Liver (tissue), 9 donors: ENCODE data around the gene RBCK1. TPM values are rescaled to one million over a fixed set of nuclear protein-coding genes. Genes with fewer than 3 reads are reported as not detected.

Source experiments
- DNase-seq: peaks from one replicate; pipeline ENCODE4 v3.0.0-alpha.2; 2017; ENCODE audit warnings: low spot score
- H3K27ac ChIP-seq, 2 donors: one replicate each; pipeline ENCODE4 v1.7.0; 2013; ENCODE audit warnings: inconsistent platforms in 2 of 2, low read length in 2 of 2, control low read depth in 1 of 2, low read depth in 1 of 2, mild to moderate bottlenecking in 1 of 2
- H3K27me3 ChIP-seq, 4 donors: one replicate each; pipeline versions ENCODE4 v1.6.1 to v1.7.0; 2013; ENCODE audit warnings: low read length in 3 of 4, inconsistent platforms in 1 of 4, mild to moderate bottlenecking in 1 of 4, moderate library complexity in 1 of 4; ENCODE audit not compliant: control insufficient read depth in 4 of 4, insufficient read depth in 4 of 4
- H3K36me3 ChIP-seq, 4 donors: one replicate each; pipeline versions ENCODE4 v1.6.1 to v1.7.0; 2013; ENCODE audit warnings: low read length in 3 of 4, mild to moderate bottlenecking in 3 of 4, low read depth in 1 of 4, moderate library complexity in 1 of 4; ENCODE audit not compliant: control insufficient read depth in 4 of 4, insufficient read depth in 3 of 4
- H3K4me1 ChIP-seq, 4 donors: one replicate each; pipeline versions ENCODE4 v1.6.1 to v1.7.0; 2013; ENCODE audit warnings: low read length in 3 of 4, mild to moderate bottlenecking in 3 of 4, moderate library complexity in 1 of 4; ENCODE audit not compliant: control insufficient read depth in 4 of 4, insufficient read depth in 4 of 4
- H3K4me3 ChIP-seq, 3 donors: one replicate each; pipeline versions ENCODE4 v1.6.1 to v1.7.0; 2013; ENCODE audit warnings: low read length in 3 of 3, control low read depth in 1 of 3, low read depth in 1 of 3, mild to moderate bottlenecking in 1 of 3
- H3K9ac ChIP-seq, 2 donors: one replicate each; pipeline ENCODE4 v1.7.0; 2013; ENCODE audit warnings: low read length in 2 of 2, mild to moderate bottlenecking in 2 of 2, moderate library complexity in 2 of 2, control low read depth in 1 of 2, low read depth in 1 of 2
- H3K9me3 ChIP-seq, 4 donors: one replicate each; pipeline versions ENCODE4 v1.6.1 to v1.7.0; 2013; ENCODE audit warnings: low read length in 3 of 4; ENCODE audit not compliant: control insufficient read depth in 4 of 4
- ATF3 ChIP-seq: IDR thresholded peaks from 2 replicates; pipeline ENCODE4 v1.6.1; 2016; ENCODE audit warnings: antibody characterized with exemption
- CTCF ChIP-seq: fragments of 150-350 bp; IDR thresholded peaks from 2 replicates; pipeline ENCODE4 v1.5.1; 2017; ENCODE audit warnings: improper control_type of control experiment, low read depth, low read length; ENCODE audit not compliant: missing input control
- EGR1 ChIP-seq, 2 donors: IDR thresholded peaks; 2 replicates each; pipeline ENCODE4 v1.6.1; 2016 to 2018; ENCODE audit warnings: antibody characterized with exemption in 2 of 2, low read depth in 2 of 2
- FOXA1 ChIP-seq: IDR thresholded peaks from 2 replicates; pipeline ENCODE4 v1.6.1; 2016; ENCODE audit warnings: antibody characterized with exemption
- FOXA2 ChIP-seq: IDR thresholded peaks from 2 replicates; pipeline ENCODE4 v1.6.1; 2016; ENCODE audit warnings: antibody characterized with exemption
- GABPA ChIP-seq, 2 donors: IDR thresholded peaks in 1 of 2; conservative IDR thresholded peaks in 1 of 2; 2 replicates each; pipeline ENCODE4 v1.6.1; 2016; ENCODE audit warnings: antibody characterized with exemption in 2 of 2, mild to moderate bottlenecking in 1 of 2, moderate library complexity in 1 of 2
- HNF4A ChIP-seq, 2 donors: conservative IDR thresholded peaks; 2 replicates each; pipeline ENCODE4 v1.6.1; 2016; ENCODE audit warnings: antibody characterized with exemption in 2 of 2, mild to moderate bottlenecking in 2 of 2
- HNF4G ChIP-seq: IDR thresholded peaks from 2 replicates; pipeline ENCODE4 v1.6.1; 2016; ENCODE audit warnings: antibody characterized with exemption
- JUND ChIP-seq, 2 donors: IDR thresholded peaks; 2 replicates each; pipeline ENCODE4 v1.6.1; 2016; ENCODE audit warnings: antibody characterized with exemption in 2 of 2
- MAX ChIP-seq: IDR thresholded peaks from 2 replicates; pipeline ENCODE4 v1.6.1; 2016; ENCODE audit warnings: antibody characterized with exemption
- NR2F2 ChIP-seq: IDR thresholded peaks from 2 replicates; pipeline ENCODE4 v1.6.1; 2016; ENCODE audit warnings: antibody characterized with exemption
- RAD21 ChIP-seq, 2 donors: IDR thresholded peaks; 2 replicates each; pipeline ENCODE4 v1.6.1; 2016; ENCODE audit warnings: antibody characterized with exemption in 2 of 2, mild to moderate bottlenecking in 2 of 2
- REST ChIP-seq: IDR thresholded peaks from 2 replicates; pipeline ENCODE4 v1.6.1; 2016; ENCODE audit warnings: antibody characterized with exemption, mild to moderate bottlenecking
- RXRA ChIP-seq, 2 donors: IDR thresholded peaks; 2 replicates each; pipeline ENCODE4 v1.6.1; 2017 to 2018; ENCODE audit warnings: antibody characterized with exemption in 2 of 2, mild to moderate bottlenecking in 1 of 2
- SP1 ChIP-seq: IDR thresholded peaks from 2 replicates; pipeline ENCODE4 v1.6.1; 2018; ENCODE audit warnings: antibody characterized with exemption, mild to moderate bottlenecking
- TAF1 ChIP-seq: conservative IDR thresholded peaks from 2 replicates; pipeline ENCODE4 v1.6.1; 2016; ENCODE audit warnings: antibody characterized with exemption, mild to moderate bottlenecking
- YY1 ChIP-seq: IDR thresholded peaks from 2 replicates; pipeline ENCODE4 v1.6.1; 2016; ENCODE audit warnings: antibody characterized with exemption, mild to moderate bottlenecking
- ZBTB33 ChIP-seq: IDR thresholded peaks from 2 replicates; pipeline ENCODE4 v1.6.1; 2016; ENCODE audit warnings: antibody characterized with exemption
- WGBS: extraction: QIAGEN DNeasy Blood & Tissue Kit; methylation state at CpG from one replicate; pipeline ENCODE4 v1.1.7; 2013; 5-methylcytosine and 5-hydroxymethylcytosine counted together
- polyA plus RNA-seq, 2 donors: library from polyadenylated mRNA; stranded (reverse) in 1 of 2; unstranded in 1 of 2; fragments of 200-250 nt in 1 of 2; fragments of >200 nt in 1 of 2; fragmentation: Nextera tagmentation in 1 of 2; extraction: Ambion mirVana in 1 of 2; gene quantifications; one replicate each; pipeline versions ENCODE4 v1.2.1 to v1.2.3, GENCODE V29; 2013 to 2015
- total RNA-seq, 2 donors: library from RNA; depleted of rRNA; stranded (reverse); fragments of >200 nt; gene quantifications; one replicate each; pipeline ENCODE4 v1.2.3, GENCODE V29; 2014
- donor health status: healthy.
- donor health status: healthy.
- donor health status: healthy.
- donor health status: healthy.
- donor health status: healthy.

The RBCK1 gene
- total and polyA plus RNA-seq, 4 donors = 18.0 to 62.6 (median 54.8) TPM

GRCh38 chr20:427401-427800 is 19.3 kb downstream of the RBCK1 start:
- Histone ChIP-seq H3K27me3 (no peaks in the 10 kb centered on the region), H3K4me3 (no peak overlapping the region), H3K4me1 (peaks cover 6 to 30% (median 20%) of the 10 kb centered on the region in 4 donors), H3K27ac (no peak overlapping the region), H3K36me3 (peaks cover 10 to 52% (median 27%) of the 10 kb centered on the region in 4 donors), H3K9me3 (no peaks in the 10 kb centered on the region), H3K9ac (no peak overlapping the region)
- WGBS = 95% methylated on average over 4 of the region's 4 CpGs
- TF ChIP-seq TAF1 = no peak
- no peak for TF ChIP-seq ZBTB33
- no peak for TF ChIP-seq SP1
- TF ChIP-seq FOXA2 = no peak
- no peak for TF ChIP-seq EGR1 (IDR thresholded peaks at IDR 0.05; ENCODE audit: low read depth in 2 of 2)
- no peak for TF ChIP-seq HNF4G
- no peak for TF ChIP-seq MAX
- TF ChIP-seq ATF3 = no peak
- no peak for TF ChIP-seq JUND (IDR thresholded peaks at IDR 0.05)
- TF ChIP-seq GABPA (IDR thresholded peaks at IDR 0.05 in 1 of 2, conservative IDR thresholded peaks at IDR 0.05 in 1 of 2) = no peak
- TF ChIP-seq RXRA (IDR thresholded peaks at IDR 0.05) = no peak
- no peak for DNase-seq

- H3K27me3 ChIP-seq = no peaks in the 10 kb centered on the region
- no peak overlapping the region for H3K9ac ChIP-seq
- H3K36me3 ChIP-seq = peaks cover 11 to 52% (median 29%) of the 10 kb centered on the region in 4 donors
- no peak for DNase-seq
- no peak overlapping the region for H3K4me3 ChIP-seq
- 97% methylated on average over 14 of the region's 14 CpGs for WGBS
- peaks cover 6 to 30% (median 20%) of the 10 kb centered on the region in 4 donors for H3K4me1 ChIP-seq
- TF ChIP-seq FOXA2 = no peak
- TF ChIP-seq RXRA (IDR thresholded peaks at IDR 0.05) = no peak
- no peak for TF ChIP-seq RAD21 (IDR thresholded peaks at IDR 0.05)
- TF ChIP-seq ZBTB33 = no peak
- TF ChIP-seq ATF3 = no peak
- no peak for TF ChIP-seq GABPA (IDR thresholded peaks at IDR 0.05 in 1 of 2, conservative IDR thresholded peaks at IDR 0.05 in 1 of 2)
- TF ChIP-seq EGR1 (IDR thresholded peaks at IDR 0.05; ENCODE audit: low read depth in 2 of 2) = no peak
- TF ChIP-seq CTCF = no peak
- TF ChIP-seq MAX = no peak
- TF ChIP-seq JUND (IDR thresholded peaks at IDR 0.05) = no peak
- TF ChIP-seq REST = no peak
- no peak for TF ChIP-seq FOXA1
- no peak for TF ChIP-seq SP1
- TF ChIP-seq YY1 = no peak
- TF ChIP-seq HNF4A (conservative IDR thresholded peaks at IDR 0.05) = no peak
- TF ChIP-seq NR2F2 = no peak
- no peak for TF ChIP-seq HNF4G
- H3K27ac ChIP-seq = no peak overlapping the region
- H3K9me3 ChIP-seq = no peaks in the 10 kb centered on the region
These were observed 20.0 kb downstream of the RBCK1 start for GRCh38 chr20:427849-428657.
